Caki2 (cell line): ENCODE measurements around the gene NOP53. TPM values are rescaled to one million over a fixed set of nuclear protein-coding genes. Genes with fewer than 3 reads are reported as not detected.
"Not testable (repeated sequence)": the region's sequence is repeated elsewhere in the genome, so short reads cannot be mapped to it uniquely, and the experiment has no call there.

Experiments
- DNase-seq: peaks from one replicate; pipeline ENCODE4 v3.0.0-alpha.2; 2015; ENCODE audit warnings: low read depth
- in situ Hi-C: cut with HindIII; loops from 2 replicates; pipeline ENCODE4 v1.10.0; 2016; ENCODE audit warnings: low sequenced_read_pairs, low pct_unique_long_range_greater_than_20kb, mixed read lengths
- total RNA-seq: library from RNA; depleted of rRNA; stranded (reverse); fragments of >200 nt; shearing (Covaris generic); gene quantifications from 2 replicates; pipeline ENCODE4 v1.2.3, GENCODE V29; 2014; ENCODE audit warnings: low replicate concordance

The NOP53 gene
- total RNA-seq, 1 experiment from 2014 or later = 535 TPM

DNA sequence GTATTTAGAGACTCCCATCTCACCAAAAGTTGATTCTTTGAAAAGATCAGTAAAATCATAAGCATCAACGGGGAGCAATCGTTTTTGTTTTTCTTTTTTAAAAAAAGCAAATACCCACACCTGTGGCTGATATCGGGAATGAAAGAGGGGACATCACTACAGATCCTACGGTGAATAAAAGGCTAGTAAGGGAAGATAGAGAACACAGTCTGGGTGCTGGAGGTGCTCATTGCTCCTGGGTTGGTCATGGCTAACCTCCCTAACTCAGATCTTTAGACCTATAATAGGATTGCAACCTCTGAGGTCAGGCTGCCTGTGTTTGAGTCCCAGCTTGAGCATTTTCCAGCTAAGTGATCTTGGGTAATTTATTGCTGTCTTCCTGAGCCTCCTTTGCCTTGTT lies 31.0 kb upstream of the NOP53 start:
- in situ Hi-C loops = no loop called here
- DNase-seq = peak; percentile 30

DNA sequence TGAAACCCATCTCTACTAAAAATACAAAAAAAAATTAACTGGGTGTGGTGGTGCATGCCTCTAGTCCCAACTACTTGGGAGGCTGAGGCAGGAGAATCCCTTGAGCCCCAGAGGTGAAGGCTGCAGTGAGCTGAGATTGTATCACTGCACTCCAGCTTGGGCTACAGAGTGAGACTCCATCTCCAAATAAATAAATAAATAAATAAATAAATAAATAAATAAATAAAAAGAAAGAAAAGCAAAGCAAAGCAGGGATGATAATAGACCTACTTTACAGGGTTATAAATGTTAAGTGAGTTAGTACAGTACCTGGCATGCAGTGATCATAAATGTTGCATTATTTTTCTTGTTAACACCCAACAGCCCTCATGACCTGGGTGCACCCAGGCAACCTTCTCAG lies 30.5 kb upstream of the NOP53 start:
- in situ Hi-C loops, DNase-seq: not testable (repeated sequence)

DNA sequence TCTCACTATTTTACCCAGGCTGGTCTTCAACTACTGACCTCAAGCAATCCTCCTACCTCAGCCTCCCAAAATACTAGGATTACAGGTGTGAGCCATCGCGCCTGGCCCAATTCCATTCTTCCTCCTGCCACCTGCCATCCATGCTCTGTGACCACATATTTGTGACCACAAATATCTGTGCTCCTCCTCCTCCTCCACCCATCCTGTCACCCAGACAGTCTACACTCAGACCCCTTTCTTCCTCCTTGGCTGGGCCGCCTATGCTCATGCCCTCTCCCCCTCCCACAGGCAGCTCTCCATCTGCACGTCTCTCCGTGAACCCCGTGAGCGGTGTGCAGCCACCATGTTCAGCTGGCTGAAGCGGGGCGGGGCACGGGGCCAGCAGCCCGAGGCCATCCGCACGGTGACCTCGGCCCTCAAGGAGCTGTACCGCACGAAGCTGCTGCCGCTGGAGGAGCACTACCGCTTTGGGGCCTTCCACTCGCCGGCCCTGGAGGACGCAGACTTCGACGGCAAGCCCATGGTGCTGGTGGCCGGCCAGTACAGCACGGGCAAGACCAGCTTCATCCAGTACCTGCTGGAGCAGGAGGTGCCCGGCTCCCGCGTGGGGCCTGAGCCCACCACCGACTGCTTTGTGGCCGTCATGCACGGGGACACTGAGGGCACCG lies 28.9 kb upstream of the NOP53 start:
- no peak for DNase-seq
- in situ Hi-C loops = no loop called here

DNA sequence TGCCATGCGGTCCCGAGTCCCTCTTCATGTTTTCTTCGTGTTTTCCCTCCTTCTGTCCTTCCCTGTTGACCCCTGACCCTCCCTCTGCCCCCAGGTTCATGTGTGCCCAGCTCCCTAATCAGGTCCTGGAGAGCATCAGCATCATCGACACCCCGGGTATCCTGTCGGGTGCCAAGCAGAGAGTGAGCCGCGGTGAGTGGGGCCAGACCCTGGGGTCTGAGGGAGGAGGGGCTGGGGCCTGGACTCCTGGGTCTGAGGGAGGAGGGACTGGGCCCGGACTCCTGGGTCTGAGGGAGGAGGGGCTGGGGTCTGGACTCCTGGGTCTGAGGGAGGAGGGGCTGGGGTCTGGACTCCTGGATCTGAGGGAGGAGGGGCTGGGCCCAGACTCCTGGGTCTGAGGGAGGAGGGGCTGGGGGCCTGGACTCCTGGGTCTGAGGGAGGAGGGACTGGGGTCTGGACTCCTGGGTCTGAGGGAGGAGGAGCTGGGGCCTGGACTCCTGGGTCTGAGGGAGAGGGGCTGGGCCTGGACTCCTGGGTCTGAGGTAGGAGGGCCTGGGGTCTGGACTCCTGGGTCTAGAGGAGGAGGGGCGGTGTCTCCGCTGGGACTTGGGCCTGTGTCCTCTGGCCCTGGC lies 26.8 kb upstream of the NOP53 start:
- DNase-seq, in situ Hi-C loops: not testable (repeated sequence)

DNA sequence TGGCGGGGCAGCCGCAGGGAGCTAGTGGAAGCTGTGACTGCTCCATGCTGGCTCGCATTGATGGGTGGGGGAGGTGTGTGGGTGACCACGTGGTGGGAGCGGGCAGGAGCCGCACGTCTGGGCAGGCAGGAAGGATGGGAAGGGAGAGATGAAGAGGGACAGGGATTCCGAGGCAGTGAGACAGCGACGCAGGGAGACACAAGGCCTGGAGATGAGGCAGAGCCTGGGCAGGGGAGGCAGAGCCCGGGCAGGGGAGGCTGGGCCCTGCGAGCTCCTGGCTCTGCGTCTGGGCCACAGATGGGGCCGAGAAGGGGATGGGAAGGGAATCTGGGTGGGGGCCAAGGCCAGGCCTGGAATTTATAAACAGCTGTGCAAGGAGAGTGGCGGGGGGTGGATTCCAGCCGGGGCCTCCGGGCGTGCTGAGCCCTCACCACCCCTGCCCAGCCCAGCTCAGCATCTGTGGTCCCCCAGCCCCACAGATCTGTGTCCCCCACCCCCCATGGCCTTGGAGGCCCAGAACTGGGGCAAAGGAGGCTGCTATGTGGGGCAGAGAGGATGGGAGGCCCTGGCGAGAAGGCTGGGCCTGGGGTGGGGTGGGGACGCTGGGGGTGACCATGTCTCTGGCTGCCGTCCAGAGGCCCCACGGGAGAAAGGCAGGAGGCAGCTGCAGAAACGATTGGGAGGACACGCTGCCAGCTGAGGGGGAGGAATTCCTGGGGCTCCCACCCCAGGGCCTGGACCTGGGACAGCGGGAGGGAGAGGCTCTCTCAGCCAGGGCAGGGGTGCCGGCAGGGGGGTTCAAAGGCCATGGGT lies 26.1 kb upstream of the NOP53 start:
- peak; percentile 64 for DNase-seq

DNA sequence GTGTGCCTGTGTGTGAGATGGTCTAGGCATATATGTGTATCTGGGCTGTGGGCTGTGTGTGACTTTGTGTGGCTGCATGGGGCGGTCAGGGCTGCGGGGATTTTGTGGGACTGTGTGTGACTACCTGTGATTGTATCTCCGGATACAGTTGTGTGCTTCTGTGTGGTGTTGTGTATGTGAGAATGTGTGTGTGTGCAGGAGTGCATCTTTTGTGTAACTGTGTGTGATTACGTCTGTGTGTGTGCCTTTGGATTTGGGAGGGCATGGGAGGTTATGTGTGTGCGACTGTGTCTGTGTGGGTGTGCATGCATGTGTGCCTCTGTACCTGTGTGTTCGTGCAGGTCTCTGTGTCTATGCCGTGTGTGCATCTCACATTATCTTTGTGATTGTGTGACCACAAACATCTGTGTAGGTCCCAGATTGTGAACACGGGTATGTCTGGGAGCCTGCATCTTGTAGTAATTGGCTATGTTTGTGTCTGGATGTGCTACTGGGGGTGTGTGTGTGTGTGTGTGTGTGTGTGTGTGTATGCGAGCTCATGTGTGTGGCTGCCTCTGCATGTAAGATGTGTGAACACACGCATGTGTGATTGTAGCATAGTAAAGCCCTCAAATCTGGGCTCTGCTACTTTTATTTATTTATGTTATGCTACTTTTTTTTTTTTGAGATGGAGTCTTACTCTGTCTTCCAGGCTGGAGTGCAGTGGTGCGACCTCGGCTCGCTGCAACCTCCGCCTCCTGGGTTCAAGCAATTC lies 24.5 kb upstream of the NOP53 start:
- in situ Hi-C loops = no loop called here
- no peak for DNase-seq

More for the DNA sequence above, 26.1 kb upstream of the NOP53 start:
- in situ Hi-C loops = no loop called here

DNA sequence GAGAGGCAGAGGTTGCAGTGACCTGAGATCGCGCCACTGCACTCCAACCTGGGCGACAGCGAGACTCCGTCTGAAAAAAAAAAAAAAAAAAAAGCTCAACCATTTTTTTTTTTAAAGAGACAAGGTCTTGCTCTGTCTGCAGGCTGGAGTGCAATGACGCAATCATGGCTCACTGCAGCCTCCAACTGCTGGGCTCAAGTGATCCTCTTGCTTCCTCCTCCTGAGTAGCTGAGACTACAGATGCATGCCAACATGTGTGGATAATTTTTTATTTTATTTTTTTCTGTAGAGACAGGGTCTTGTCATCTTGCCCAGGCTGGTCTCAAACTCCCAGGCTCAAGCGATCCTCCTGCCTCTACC lies 21.8 kb upstream of the NOP53 start:
- in situ Hi-C loops = no loop called here
- peak; percentile 85 for DNase-seq

DNA sequence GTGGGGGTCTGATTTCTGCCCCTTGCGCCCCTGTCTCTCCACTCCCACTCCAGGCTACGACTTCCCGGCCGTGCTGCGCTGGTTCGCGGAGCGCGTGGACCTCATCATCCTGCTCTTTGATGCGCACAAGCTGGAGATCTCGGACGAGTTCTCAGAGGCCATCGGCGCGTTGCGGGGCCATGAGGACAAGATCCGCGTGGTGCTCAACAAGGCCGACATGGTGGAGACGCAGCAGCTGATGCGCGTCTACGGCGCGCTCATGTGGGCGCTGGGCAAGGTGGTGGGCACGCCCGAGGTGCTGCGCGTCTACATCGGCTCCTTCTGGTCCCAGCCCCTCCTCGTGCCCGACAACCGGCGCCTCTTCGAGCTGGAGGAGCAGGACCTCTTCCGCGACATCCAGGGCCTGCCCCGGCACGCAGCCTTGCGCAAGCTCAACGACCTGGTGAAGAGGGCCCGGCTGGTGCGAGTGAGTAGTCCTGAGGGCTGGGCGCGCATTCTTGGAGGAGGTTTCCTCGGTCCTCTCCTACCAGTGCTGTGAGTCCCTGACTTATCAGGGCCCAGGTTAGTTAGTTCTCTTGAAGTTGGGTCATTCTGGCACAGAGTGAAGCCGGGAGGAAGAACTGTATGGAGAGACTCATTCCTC lies 19.5 kb upstream of the NOP53 start:
- in situ Hi-C loops = no loop called here
- no peak for DNase-seq

DNA sequence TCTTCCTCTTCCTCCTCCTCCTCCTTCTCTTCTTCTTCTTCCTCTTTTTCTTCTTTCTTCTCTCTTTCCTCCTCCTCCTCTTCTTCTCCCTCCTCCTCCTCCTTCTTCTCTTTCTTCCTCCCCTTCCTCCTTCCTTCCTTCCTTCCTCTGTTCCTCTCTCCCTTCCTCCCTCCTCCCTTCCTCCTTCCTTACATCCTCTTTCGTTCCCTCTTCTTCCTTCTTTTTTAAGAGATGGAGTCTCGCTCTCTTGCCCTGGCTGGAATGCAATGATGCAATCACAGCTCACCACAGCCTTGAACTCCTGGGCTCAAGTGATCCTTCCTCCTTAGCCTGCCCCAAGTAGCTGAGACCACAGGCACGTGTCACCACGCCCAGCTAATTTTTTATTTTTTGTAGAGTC lies 18.9 kb upstream of the NOP53 start:
- in situ Hi-C loops = no loop called here
- DNase-seq = peak; percentile 44

DNA sequence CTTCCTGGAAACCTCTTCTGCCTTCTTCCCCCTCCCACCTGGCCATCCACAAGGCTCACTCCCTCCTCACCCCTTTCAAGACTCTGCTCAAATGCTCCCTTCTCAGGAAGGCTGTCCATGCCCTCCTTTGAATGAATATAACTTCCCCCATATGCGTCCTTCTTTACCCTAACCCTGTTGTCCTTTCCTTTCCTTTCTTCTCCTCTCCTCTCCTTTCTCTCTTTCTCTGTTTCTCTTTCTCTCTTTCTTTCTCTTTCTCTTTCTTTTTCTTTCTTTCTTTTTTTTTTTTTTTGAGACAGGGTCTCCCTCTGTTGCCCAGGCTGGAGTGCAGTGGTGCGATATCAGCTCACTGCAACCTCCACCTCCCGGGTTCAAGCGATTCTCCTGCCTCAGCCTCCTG lies 17.1 kb upstream of the NOP53 start:
- in situ Hi-C loops, DNase-seq: not testable (repeated sequence)

DNA sequence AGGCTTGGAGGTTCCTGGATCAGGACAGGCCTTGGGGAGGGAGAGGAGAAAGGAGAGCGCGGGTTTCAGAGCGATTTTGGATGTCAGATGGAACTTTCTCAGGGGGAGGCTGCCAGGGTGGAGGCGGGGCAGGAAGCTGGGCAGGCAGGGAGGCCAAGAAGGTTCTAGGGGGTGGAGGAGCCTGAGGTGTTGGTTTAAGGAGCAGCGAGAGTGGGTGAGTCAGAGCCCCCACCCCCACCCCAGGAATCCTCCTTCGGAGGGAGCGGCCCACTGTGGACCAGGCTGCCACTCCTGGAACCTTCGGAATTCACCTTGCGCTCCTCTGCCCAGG lies 15.9 kb upstream of the NOP53 start:
- peak; percentile 90 for DNase-seq
- in situ Hi-C loops = no loop called here

DNA sequence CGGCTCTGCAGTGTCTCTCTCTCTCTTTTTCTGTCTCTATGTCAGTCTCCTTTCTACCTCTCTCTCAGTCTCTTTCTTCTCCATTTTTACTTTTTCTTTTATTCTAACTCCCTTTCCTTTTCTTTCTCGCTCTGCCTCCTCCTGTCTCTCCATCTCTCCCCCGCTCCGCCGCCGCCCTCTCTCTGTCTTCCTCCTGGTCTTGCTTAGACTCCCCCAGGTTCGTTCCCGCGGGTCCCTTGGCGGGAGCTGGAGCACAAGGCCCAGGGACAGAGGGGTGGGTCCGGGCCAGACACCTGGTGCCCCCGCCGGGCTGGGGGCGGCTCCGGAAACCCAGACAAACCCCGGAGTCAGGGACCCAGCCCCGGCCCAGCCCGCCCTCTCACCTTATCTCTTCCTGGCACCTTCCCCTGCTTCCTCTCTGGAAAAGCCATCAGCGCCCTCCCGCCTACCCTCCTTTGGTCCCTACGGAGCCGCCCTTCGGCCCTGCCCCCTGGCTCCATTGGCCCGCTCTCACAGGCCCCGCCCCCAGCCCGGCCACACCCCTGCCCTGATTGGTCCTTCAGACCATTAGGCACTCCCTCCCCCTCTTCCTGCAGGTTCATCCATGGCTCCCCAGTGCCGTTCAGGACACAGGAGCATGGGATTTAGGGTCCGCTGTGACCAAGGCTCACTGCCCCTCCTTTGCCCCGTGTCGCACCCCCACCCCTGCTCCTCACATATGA lies 15.4 kb upstream of the NOP53 start:
- DNase-seq = peak; percentile 83
- in situ Hi-C loops = no loop called here

DNA sequence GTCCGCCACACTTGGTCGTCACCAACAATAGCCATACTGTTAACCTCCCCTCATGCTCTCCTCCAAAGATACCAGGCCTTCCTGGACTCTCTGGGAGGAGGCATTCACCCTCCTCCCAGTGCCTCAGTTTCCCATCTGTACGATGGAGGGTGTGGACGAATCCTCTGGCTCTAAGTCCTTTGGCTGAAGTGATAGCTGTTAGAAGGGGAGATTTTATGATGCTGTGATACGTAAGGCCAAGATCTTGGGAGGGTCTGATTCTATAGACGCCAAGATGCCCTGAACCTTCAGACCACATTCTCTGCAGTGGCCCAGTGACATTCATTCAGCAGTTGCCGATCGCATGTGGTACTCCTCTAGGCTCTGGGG lies 14.8 kb upstream of the NOP53 start:
- DNase-seq = no peak
- in situ Hi-C loops = no loop called here

DNA sequence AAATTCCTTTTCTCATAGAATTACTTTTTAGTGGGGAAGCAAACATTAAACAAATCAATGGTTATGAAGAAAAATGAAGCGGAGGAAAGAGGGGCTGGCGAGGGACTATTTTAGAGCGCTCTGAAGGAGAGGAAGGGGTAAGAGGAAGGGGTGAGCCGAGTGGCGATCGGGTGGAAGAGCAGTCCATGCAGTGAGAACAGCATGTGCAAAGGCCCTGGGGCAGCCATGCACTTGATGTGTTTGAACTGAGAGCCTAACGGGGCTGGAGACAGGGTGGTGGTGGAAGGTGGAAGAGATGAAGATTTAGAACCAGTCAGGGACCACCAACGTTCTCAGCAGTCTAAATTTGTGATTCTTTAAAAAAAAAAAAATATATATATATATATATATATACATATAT lies 14.4 kb upstream of the NOP53 start:
- in situ Hi-C loops = no loop called here
- DNase-seq = no peak

DNA sequence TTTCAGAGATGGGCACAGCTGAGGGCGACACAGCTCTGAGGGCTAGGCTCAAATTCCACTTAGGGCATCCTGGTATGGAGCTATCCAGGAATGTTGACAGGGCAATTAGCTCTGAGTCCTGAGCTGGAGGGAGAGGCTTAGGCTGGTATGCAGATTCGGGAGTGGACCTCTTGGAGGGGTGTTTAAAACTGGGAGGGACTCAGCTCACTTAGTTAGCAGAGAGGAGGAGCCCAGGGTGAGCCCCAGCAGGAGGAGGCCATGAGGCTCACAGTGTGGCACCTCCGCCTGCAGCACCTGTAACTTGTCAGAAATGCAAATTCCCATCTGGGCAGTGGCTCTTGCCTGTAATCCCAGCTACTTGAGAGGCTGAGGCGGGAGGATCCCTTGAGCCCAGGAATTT lies 10.2 kb upstream of the NOP53 start:
- DNase-seq = no peak
- in situ Hi-C loops = no loop called here

DNA sequence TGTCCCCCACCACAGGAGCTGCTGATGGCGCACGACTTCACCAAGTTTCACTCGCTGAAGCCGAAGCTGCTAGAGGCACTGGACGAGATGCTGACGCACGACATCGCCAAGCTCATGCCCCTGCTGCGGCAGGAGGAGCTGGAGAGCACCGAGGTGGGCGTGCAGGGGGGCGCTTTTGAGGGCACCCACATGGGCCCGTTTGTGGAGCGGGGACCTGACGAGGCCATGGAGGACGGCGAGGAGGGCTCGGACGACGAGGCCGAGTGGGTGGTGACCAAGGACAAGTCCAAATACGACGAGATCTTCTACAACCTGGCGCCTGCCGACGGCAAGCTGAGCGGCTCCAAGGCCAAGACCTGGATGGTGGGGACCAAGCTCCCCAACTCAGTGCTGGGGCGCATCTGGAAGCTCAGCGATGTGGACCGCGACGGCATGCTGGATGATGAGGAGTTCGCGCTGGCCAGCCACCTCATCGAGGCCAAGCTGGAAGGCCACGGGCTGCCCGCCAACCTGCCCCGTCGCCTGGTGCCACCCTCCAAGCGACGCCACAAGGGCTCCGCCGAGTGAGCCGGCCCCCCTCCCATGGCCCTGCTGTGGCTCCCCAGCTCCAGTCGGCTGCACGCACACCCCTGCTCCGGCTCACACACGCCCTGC lies 4.4 kb upstream of the NOP53 start:
- in situ Hi-C loops = no loop called here
- no peak for DNase-seq

DNA sequence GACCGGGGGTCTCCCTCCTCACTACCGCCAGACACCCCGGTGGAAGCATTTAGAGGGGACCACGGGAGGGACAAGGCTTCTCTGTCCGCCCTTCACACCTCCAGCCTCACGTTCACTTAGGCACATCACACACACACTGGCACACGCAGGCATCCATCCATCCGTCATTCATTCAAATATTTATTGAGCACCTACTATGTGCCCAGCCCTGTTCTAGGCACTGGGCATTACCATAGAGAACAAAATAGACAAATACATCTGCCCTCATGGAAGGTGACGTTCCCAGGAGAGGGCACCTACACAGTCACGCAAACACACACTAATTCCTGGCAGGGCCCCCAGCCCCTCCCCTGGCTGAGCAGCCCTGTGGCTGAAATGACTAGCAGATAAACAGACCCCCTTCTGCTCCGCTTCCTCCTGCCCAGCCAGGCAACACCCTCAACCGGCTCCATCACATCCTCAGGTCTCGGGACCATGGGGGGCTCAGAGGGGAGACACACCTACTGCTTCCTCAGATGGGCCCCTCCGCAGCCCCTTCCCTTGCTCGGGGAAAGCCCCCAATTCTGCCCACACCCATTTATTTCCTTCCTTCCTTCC lies 3.7 kb upstream of the NOP53 start:
- in situ Hi-C loops = no loop called here

More for the DNA sequence above, 3.7 kb upstream of the NOP53 start:
- DNase-seq = no peak
